ENCODE data around the gene TTLL10. TPM values are rescaled to one million over a fixed set of nuclear protein-coding genes. Genes with fewer than 3 reads are reported as not detected.
A peak's percentile ranks its signal among the peaks of the same experiment; 100 is the strongest.

TTLL10 gene
- total RNA-seq, 2 experiments from 2014 or later = not detected

- Mint-ChIP-seq H3K27ac (no peak overlapping the region), H3K9me3 (no peaks in the 10 kb centered on the region), H3K36me3 (ENCODE audit: low read depth) (peaks cover 41% of the 10 kb centered on the region), H3K4me3 (no peak overlapping the region), H3K27me3 (ENCODE audit: low read depth) (no peaks in the 10 kb centered on the region), H3K4me1 (ENCODE audit: low read depth) (peaks cover 30% of the 10 kb centered on the region)
- no peak for DNase-seq
- CTCF ChIA-PET = no interaction called here
- intact Hi-C loops (cut with micrococcal nuclease) = no loop called here
These were observed 46.5 kb downstream of the TTLL10 start for GRCh38 chr1:1220197-1220596.

DNA sequence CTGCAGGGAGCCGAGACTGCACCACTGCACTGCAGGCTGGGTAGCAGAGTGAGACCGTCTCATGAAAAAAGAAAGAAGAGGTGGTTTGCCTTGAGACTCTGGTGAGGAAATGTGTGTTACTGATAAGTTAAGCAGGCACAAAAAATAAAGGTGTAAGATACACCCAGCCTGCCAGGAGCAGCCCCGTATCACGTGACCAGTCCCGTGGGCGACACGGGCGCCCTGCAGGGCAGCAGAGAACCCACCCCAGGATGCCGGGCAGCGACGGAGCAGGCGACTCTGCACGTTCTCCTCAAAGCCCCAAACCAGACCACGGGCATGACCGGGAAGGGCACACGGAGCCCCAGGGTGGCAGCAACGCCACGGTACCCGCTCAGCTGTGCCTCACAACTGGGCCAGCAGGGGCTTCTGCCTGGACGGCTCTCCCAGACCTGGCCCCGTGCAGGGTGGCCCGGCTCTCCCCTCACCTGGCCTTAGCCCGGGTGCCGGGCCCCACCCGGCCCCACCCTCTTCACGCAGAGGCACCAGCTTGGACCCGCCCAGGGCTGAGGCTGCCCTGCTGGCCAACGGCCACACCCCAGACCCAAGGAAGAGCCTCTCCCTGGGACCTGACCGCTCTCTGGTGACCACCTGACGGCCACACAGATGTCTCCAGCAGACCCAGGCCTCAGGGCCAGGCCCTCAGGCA is 48.4 kb downstream of the TTLL10 start:
- CTCF ChIA-PET = no interaction called here
- Mint-ChIP-seq H3K27ac (no peak overlapping the region), H3K4me1 (ENCODE audit: low read depth) (peaks cover 25% of the 10 kb centered on the region), H3K36me3 (ENCODE audit: low read depth) (peaks cover 41% of the 10 kb centered on the region), H3K4me3 (no peak overlapping the region), H3K9me3 (no peaks in the 10 kb centered on the region), H3K27me3 (ENCODE audit: low read depth) (no peaks in the 10 kb centered on the region)
- intact Hi-C loops (cut with micrococcal nuclease) = no loop called here
- DNase-seq = no peak

DNA sequence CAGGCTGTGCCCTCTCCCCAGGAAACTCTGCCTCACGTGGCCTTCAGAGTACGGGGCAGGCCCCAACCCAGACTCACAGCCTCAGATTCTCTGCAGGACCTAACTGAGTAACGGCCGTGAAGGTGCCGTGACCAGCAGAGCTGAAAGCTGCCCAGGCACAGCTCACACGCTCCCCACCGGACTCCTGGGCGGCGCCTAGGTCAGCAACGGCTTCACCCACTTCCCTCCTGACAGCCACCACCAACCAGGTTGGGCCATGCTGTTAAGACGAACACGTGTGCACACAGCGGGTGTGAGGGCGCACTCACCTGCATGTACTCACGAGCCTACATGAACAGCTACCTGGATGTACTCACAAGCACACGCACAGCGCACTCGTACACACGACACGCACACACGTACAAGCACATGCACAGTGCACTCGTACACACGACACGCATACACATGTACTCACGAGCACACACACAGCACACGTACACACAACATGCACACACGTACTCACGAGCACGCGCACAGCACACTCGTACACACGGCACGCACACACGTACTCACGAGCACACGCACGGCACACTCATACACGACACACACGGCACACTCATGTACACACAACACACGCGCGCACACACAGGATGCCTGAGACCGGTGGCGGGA is 49.0 kb downstream of the TTLL10 start:
- no peaks in the 10 kb centered on the region for H3K9me3 Mint-ChIP-seq
- intact Hi-C loops (cut with micrococcal nuclease) = no loop called here
- no peak for DNase-seq
- peaks cover 40% of the 10 kb centered on the region for H3K36me3 Mint-ChIP-seq (ENCODE audit: low read depth)
- no peak overlapping the region for H3K27ac Mint-ChIP-seq
- peaks cover 22% of the 10 kb centered on the region for H3K4me1 Mint-ChIP-seq (ENCODE audit: low read depth)
- CTCF ChIA-PET = no interaction called here
- H3K27me3 Mint-ChIP-seq (ENCODE audit: low read depth) = no peaks in the 10 kb centered on the region
- no peak overlapping the region for H3K4me3 Mint-ChIP-seq

DNA sequence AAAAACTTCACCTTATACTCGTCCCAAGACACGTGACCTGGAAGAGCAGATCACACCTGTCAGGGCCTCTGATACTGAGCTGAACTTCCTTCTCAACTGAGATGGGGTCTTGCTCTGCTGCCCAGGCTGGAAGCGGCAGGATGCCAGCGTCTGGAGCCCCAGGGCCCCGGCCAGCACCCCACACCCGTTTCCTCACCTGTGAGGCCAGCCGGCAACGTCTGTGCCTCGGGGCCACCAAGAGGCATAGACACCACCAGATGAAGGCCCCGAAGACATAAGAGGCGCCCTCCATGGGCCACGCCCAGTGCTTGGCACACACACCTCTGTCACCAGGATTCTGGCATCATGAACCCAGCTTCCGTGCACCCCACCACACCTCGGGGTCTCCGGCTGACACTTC is 49.6 kb downstream of the TTLL10 start:
- no peak overlapping the region for H3K27ac Mint-ChIP-seq
- peaks cover 16% of the 10 kb centered on the region for H3K4me1 Mint-ChIP-seq (ENCODE audit: low read depth)
- CTCF ChIA-PET = no interaction called here
- no peak overlapping the region for H3K4me3 Mint-ChIP-seq
- no peak for DNase-seq
- no peaks in the 10 kb centered on the region for H3K27me3 Mint-ChIP-seq (ENCODE audit: low read depth)
- intact Hi-C loops (cut with micrococcal nuclease) = no loop called here
- H3K9me3 Mint-ChIP-seq = no peaks in the 10 kb centered on the region
- H3K36me3 Mint-ChIP-seq (ENCODE audit: low read depth) = peaks cover 34% of the 10 kb centered on the region

GRCh38 chr1:1223891-1224290 is 50.2 kb downstream of the TTLL10 start:
- Mint-ChIP-seq H3K36me3 (ENCODE audit: low read depth) (peaks cover 35% of the 10 kb centered on the region), H3K27ac (no peak overlapping the region), H3K9me3 (no peaks in the 10 kb centered on the region), H3K4me3 (no peak overlapping the region), H3K4me1 (ENCODE audit: low read depth) (peaks cover 19% of the 10 kb centered on the region), H3K27me3 (ENCODE audit: low read depth) (no peaks in the 10 kb centered on the region)
- DNase-seq = no peak
- intact Hi-C loops (cut with micrococcal nuclease) = no loop called here
- CTCF ChIA-PET = no interaction called here

- CTCF ChIA-PET = no interaction called here
- H3K4me1 Mint-ChIP-seq (ENCODE audit: low read depth) = peaks cover 26% of the 10 kb centered on the region
- intact Hi-C loops (cut with micrococcal nuclease) = no loop called here
- no peak overlapping the region for H3K4me3 Mint-ChIP-seq
- no peaks in the 10 kb centered on the region for H3K9me3 Mint-ChIP-seq
- no peaks in the 10 kb centered on the region for H3K27me3 Mint-ChIP-seq (ENCODE audit: low read depth)
- DNase-seq = no peak
- H3K36me3 Mint-ChIP-seq (ENCODE audit: low read depth) = peaks cover 33% of the 10 kb centered on the region
- peak overlapping the region; percentile 2 for H3K27ac Mint-ChIP-seq
These were observed 51.7 kb downstream of the TTLL10 start for GRCh38 chr1:1225238-1225845.

GRCh38 chr1:1225913-1226312 is 52.2 kb downstream of the TTLL10 start:
- Mint-ChIP-seq H3K27me3 (ENCODE audit: low read depth) (no peaks in the 10 kb centered on the region), H3K36me3 (ENCODE audit: low read depth) (peaks cover 32% of the 10 kb centered on the region), H3K27ac (peak overlapping the region; percentile 2), H3K4me1 (ENCODE audit: low read depth) (peaks cover 31% of the 10 kb centered on the region), H3K4me3 (no peak overlapping the region), H3K9me3 (no peaks in the 10 kb centered on the region)
- DNase-seq = no peak
- intact Hi-C loops (cut with micrococcal nuclease) = no loop called here
- CTCF ChIA-PET = no interaction called here

- no peak for DNase-seq
- Mint-ChIP-seq H3K9me3 (no peaks in the 10 kb centered on the region), H3K27ac (no peak overlapping the region), H3K27me3 (ENCODE audit: low read depth) (no peaks in the 10 kb centered on the region), H3K4me1 (ENCODE audit: low read depth) (peaks cover 31% of the 10 kb centered on the region), H3K4me3 (no peak overlapping the region), H3K36me3 (ENCODE audit: low read depth) (peaks cover 30% of the 10 kb centered on the region)
- intact Hi-C loops (cut with micrococcal nuclease) = no loop called here
- CTCF ChIA-PET = interaction anchor here (0.8 kb wide), 1 partner anchor 104 kb away, joined by 3 read pairs; no protein-coding TSS in a partner anchor
These were observed 53.1 kb downstream of the TTLL10 start for GRCh38 chr1:1226566-1227362.

DNA sequence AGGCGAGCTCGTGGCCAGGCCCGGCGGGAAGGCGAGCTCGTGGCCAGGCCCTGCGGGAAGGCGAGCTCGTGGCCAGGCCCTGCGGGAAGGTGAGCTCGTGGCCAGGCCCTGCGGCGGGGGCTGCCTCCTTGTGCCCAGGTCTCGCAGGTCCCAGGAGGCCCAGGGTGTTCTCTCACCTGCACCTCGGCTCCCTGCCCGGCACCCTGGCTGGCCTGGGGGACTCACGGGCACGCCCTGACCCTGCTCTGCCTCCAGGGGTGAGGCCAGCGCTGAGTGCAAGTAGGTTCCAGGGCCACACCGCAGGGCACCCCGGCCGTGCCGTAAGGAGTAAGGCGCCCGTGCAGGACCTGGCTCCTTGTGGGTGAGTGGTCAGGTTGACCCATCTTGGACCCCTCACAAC is 53.7 kb downstream of the TTLL10 start:
- Mint-ChIP-seq H3K9me3 (no peaks in the 10 kb centered on the region), H3K27ac (no peak overlapping the region), H3K4me3 (no peak overlapping the region), H3K36me3 (ENCODE audit: low read depth) (peaks cover 30% of the 10 kb centered on the region), H3K27me3 (ENCODE audit: low read depth) (no peaks in the 10 kb centered on the region), H3K4me1 (ENCODE audit: low read depth) (peaks cover 31% of the 10 kb centered on the region)
- intact Hi-C loops (cut with micrococcal nuclease) = no loop called here
- no peak for DNase-seq
- CTCF ChIA-PET = interaction anchor here (0.8 kb wide), 1 partner anchor 105 kb away, joined by 3 read pairs; no protein-coding TSS in a partner anchor

- no peak overlapping the region for H3K27ac Mint-ChIP-seq
- no peaks in the 10 kb centered on the region for H3K27me3 Mint-ChIP-seq (ENCODE audit: low read depth)
- H3K4me1 Mint-ChIP-seq (ENCODE audit: low read depth) = peaks cover 28% of the 10 kb centered on the region
- no peak for DNase-seq
- intact Hi-C loops (cut with micrococcal nuclease) = no loop called here
- no peaks in the 10 kb centered on the region for H3K9me3 Mint-ChIP-seq
- H3K36me3 Mint-ChIP-seq (ENCODE audit: low read depth) = peaks cover 23% of the 10 kb centered on the region
- CTCF ChIA-PET = interaction anchor here (2.2 kb wide), 1 partner anchor 106 kb away, joined by 9 read pairs; no protein-coding TSS in a partner anchor
- H3K4me3 Mint-ChIP-seq = no peak overlapping the region
These were observed 54.5 kb downstream of the TTLL10 start for GRCh38 chr1:1228187-1228586.

- Mint-ChIP-seq H3K27me3 (ENCODE audit: low read depth) (no peaks in the 10 kb centered on the region), H3K36me3 (ENCODE audit: low read depth) (peaks cover 26% of the 10 kb centered on the region), H3K9me3 (no peaks in the 10 kb centered on the region), H3K4me1 (ENCODE audit: low read depth) (peaks cover 32% of the 10 kb centered on the region), H3K4me3 (no peak overlapping the region), H3K27ac (no peak overlapping the region)
- CTCF ChIA-PET = interaction anchor here (0.6 to 2.2 kb wide), 2 partner anchors 106 to 109 kb away, joined by 3 to 9 read pairs; no protein-coding TSS in a partner anchor
- intact Hi-C loops (cut with micrococcal nuclease) = no loop called here
- no peak for DNase-seq
These were observed 55.1 kb downstream of the TTLL10 start for GRCh38 chr1:1228596-1229321.

Measured in activated naive CD4-positive, alpha-beta T cell treated with anti-CD3 and anti-CD28 coated beads for 36 hours (primary cell).